Measurements from ENCODE around the gene KCNN1.

Gene KCNN1

GRCh38 chr19:18007044-18007916, 40.4 kb downstream of the KCNN1 start:
- peak; percentile 79 for DNase-seq (ENCODE audit: low spot score)
- TF ChIP-seq CTCF (conservative IDR thresholded peaks at IDR 0.05; ENCODE audit: low read depth), result peak; percentile 99
- ChIA-PET POLR2A (ENCODE audit: low non-redundant PET) (no interaction called here), CTCF (interaction anchor here (0.6 to 1.6 kb wide), 11 partner anchors 12 to 453 kb away, joined by 3 to 13 read pairs (median 4); no protein-coding TSS in a partner anchor)
- peak overlapping the region; percentile 78 for H3K27ac ChIP-seq

- DNase-seq (ENCODE audit: low spot score), result peak; percentile 98
- ChIA-PET CTCF (interaction anchor here (0.6 to 1.6 kb wide), 7 partner anchors 13 to 146 kb away, joined by 3 to 13 read pairs (median 4); no protein-coding TSS in a partner anchor), POLR2A (ENCODE audit: low non-redundant PET) (interaction anchor here (1.0 kb wide), 1 partner anchor 45 kb away, joined by 3 read pairs; no protein-coding TSS in a partner anchor)
- peak within 1 kb of the TSS; percentile 78 for H3K27ac ChIP-seq
- TF ChIP-seq CTCF (conservative IDR thresholded peaks at IDR 0.05; ENCODE audit: low read depth), result no peak
Measured at GRCh38 chr19:18007917-18008673, 41.2 kb downstream of the KCNN1 start, which contains the start of gene ARRDC2. Gene ARRDC2, plus strand, starts transcription at chr19:18008170. Its CDS starts 141 bp downstream, at chr19:18008311.

- ChIA-PET CTCF (no interaction called here), POLR2A (ENCODE audit: low non-redundant PET) (interaction anchor here (1.0 kb wide), 1 partner anchor 44 kb away, joined by 3 read pairs; no protein-coding TSS in a partner anchor)
- no peak for DNase-seq (ENCODE audit: low spot score)
- TF ChIP-seq CTCF (conservative IDR thresholded peaks at IDR 0.05; ENCODE audit: low read depth), result no peak
- H3K27ac ChIP-seq, result peak overlapping the region; percentile 78
Measured at GRCh38 chr19:18008814-18009213, 41.9 kb downstream of the KCNN1 start.

GRCh38 chr19:18009412-18010066, 42.6 kb downstream of the KCNN1 start:
- CTCF ChIA-PET, result no interaction called here
- peak overlapping the region; percentile 78 for H3K27ac ChIP-seq
- DNase-seq (ENCODE audit: low spot score), result no peak
- POLR2A ChIA-PET (ENCODE audit: low non-redundant PET), result no interaction called here
- TF ChIP-seq CTCF (conservative IDR thresholded peaks at IDR 0.05; ENCODE audit: low read depth), result no peak

- DNase-seq (ENCODE audit: low spot score), result no peak
- TF ChIP-seq CTCF (conservative IDR thresholded peaks at IDR 0.05; ENCODE audit: low read depth), result no peak
- POLR2A ChIA-PET (ENCODE audit: low non-redundant PET), result interaction anchor here (0.6 kb wide), 1 partner anchor 27 kb away, joined by 5 read pairs; no protein-coding TSS in a partner anchor
- H3K27ac ChIP-seq, result peak overlapping the region; percentile 78; the same call in 1 of the 2 replicates
- CTCF ChIA-PET, result interaction anchor here (0.7 kb wide), 1 partner anchor 101 kb away, joined by 3 read pairs; no protein-coding TSS in a partner anchor
Measured at GRCh38 chr19:18010149-18010548, 43.2 kb downstream of the KCNN1 start.
